H9 (cell line): ENCODE results near the gene IRF2. TPM values are rescaled to one million over a fixed set of nuclear protein-coding genes. Genes with fewer than 3 reads are reported as not detected.

Experiments
- DNase-seq: peaks from one replicate; pipeline ENCODE4 v3.0.0-alpha.2; 2017
- H2AFZ ChIP-seq: one replicate; pipeline ENCODE4 v1.6.1; 2013; ENCODE audit warnings: mild to moderate bottlenecking, low read length, control low read depth, moderate library complexity
- H2AK5ac ChIP-seq: 2 replicates; pipeline ENCODE4 v1.6.1; 2013; ENCODE audit warnings: low read length, control low read depth, mixed read lengths; ENCODE audit not compliant: insufficient read length
- H2BK120ac ChIP-seq: one replicate; pipeline ENCODE4 v1.6.1; 2013; ENCODE audit warnings: low read depth, mild to moderate bottlenecking, low read length, control low read depth, inconsistent platforms; ENCODE audit not compliant: poor library complexity, severe bottlenecking
- H2BK12ac ChIP-seq: 2 replicates; pipeline ENCODE4 v1.6.1; 2013; ENCODE audit warnings: low read length, control low read depth, mixed read lengths, low read depth; ENCODE audit not compliant: insufficient read length
- H2BK15ac ChIP-seq: 2 replicates; pipeline ENCODE4 v1.6.1; 2013; ENCODE audit warnings: low read depth, low read length, control low read depth
- H2BK20ac ChIP-seq: one replicate; pipeline ENCODE4 v1.6.1; 2013; ENCODE audit warnings: low read depth, mild to moderate bottlenecking, low read length, control low read depth, inconsistent platforms; ENCODE audit not compliant: poor library complexity, severe bottlenecking
- H2BK5ac ChIP-seq: 2 replicates; pipeline ENCODE4 v1.6.1; 2013; ENCODE audit warnings: low read length, control low read depth, mixed read lengths; ENCODE audit not compliant: insufficient read length
- H3K14ac ChIP-seq: 2 replicates; pipeline ENCODE4 v1.6.1; 2013; ENCODE audit warnings: low read length, control low read depth; ENCODE audit not compliant: insufficient read depth
- H3K18ac ChIP-seq: 2 replicates; pipeline ENCODE4 v1.6.1; 2013; ENCODE audit warnings: low read depth, mild to moderate bottlenecking, mixed read lengths, low read length, control low read depth; ENCODE audit not compliant: insufficient read length
- H3K23ac ChIP-seq: 2 replicates; pipeline ENCODE4 v1.6.1; 2013; ENCODE audit warnings: low read length, control low read depth, mixed read lengths, low read depth; ENCODE audit not compliant: insufficient read length
- H3K23me2 ChIP-seq: 2 replicates; pipeline ENCODE4 v1.6.1; 2013; ENCODE audit warnings: low read depth, mild to moderate bottlenecking, mixed read lengths, low read length, control low read depth; ENCODE audit not compliant: insufficient read length, poor library complexity, severe bottlenecking
- H3K27ac ChIP-seq: 2 replicates; pipeline ENCODE4 v1.5.1; 2013; ENCODE audit warnings: low read length, control low read depth, mixed read lengths, low read depth; ENCODE audit not compliant: insufficient read length
- H3K27me3 ChIP-seq: 2 replicates; pipeline ENCODE4 v1.6.1; 2013; ENCODE audit warnings: low read length, control low read depth, inconsistent platforms; ENCODE audit not compliant: insufficient read depth
- H3K4ac ChIP-seq: 2 replicates; pipeline ENCODE4 v1.6.1; 2013; ENCODE audit warnings: low read depth, mild to moderate bottlenecking, control low read depth, inconsistent platforms, low read length, moderate library complexity
- H3K4me1 ChIP-seq: 2 replicates; pipeline ENCODE4 v1.6.1; 2013; ENCODE audit warnings: low read length, control low read depth, inconsistent platforms; ENCODE audit not compliant: insufficient read depth
- H3K4me2 ChIP-seq: 2 replicates; pipeline ENCODE4 v1.6.1; 2013; ENCODE audit warnings: low read length, control low read depth, mixed read lengths; ENCODE audit not compliant: insufficient read length, insufficient read depth
- H3K56ac ChIP-seq: 2 replicates; pipeline ENCODE4 v1.6.1; 2013; ENCODE audit warnings: low read depth, mild to moderate bottlenecking, mixed read lengths, low read length, control low read depth; ENCODE audit not compliant: insufficient read length
- H3K79me1 ChIP-seq: 2 replicates; pipeline ENCODE4 v1.6.1; 2013; ENCODE audit warnings: low read depth, mild to moderate bottlenecking, moderate library complexity, low read length, control low read depth, inconsistent platforms; ENCODE audit not compliant: insufficient read depth, poor library complexity, severe bottlenecking
- H3K79me2 ChIP-seq: 2 replicates; pipeline ENCODE4 v1.6.1; 2013; ENCODE audit warnings: low read length, control low read depth, inconsistent platforms; ENCODE audit not compliant: insufficient read depth
- H3K9ac ChIP-seq: 2 replicates; pipeline ENCODE4 v1.6.1; 2013; ENCODE audit warnings: low read length, control low read depth, mixed read lengths; ENCODE audit not compliant: insufficient read length; ENCODE audit errors: extremely low read depth
- H3K9me3 ChIP-seq: one replicate; pipeline ENCODE4 v1.6.1; 2013; ENCODE audit warnings: low read depth, low read length, inconsistent platforms; ENCODE audit not compliant: control insufficient read depth
- H3T11ph ChIP-seq: one replicate; pipeline ENCODE4 v1.6.1; 2013; ENCODE audit warnings: mild to moderate bottlenecking, low read length, control low read depth, inconsistent platforms
- H4K20me1 ChIP-seq: one replicate; pipeline ENCODE4 v1.6.1; 2013; ENCODE audit not compliant: control insufficient read depth, insufficient read length, insufficient read depth
- H4K5ac ChIP-seq: 2 replicates; pipeline ENCODE4 v1.6.1; 2013; ENCODE audit warnings: low read depth, mild to moderate bottlenecking, mixed read lengths, low read length, control low read depth; ENCODE audit not compliant: insufficient read length
- H4K8ac ChIP-seq: replicated peaks from 2 replicates; pipeline ENCODE4 v1.6.1; 2013; ENCODE audit warnings: low read length, control low read depth, mixed read lengths, low read depth; ENCODE audit not compliant: insufficient read length
- H4K91ac ChIP-seq: 2 replicates; pipeline ENCODE4 v1.6.1; 2013; ENCODE audit warnings: low read depth, mild to moderate bottlenecking, moderate library complexity, mixed read lengths, low read length, control low read depth; ENCODE audit not compliant: insufficient read length
- H3K27ac Mint-ChIP-seq, 3 experiments: 2 replicates in 2 of 3; 3 replicates in 1 of 3; pipeline ENCODE4 v1.8.0; 2020 to 2021; ENCODE audit warnings: mixed read lengths in 3 of 3, mild to moderate bottlenecking in 1 of 3, moderate library complexity in 1 of 3
- H3K27me3 Mint-ChIP-seq: 2 replicates; pipeline ENCODE4 v1.8.0; 2021; ENCODE audit warnings: low read depth, mild to moderate bottlenecking, moderate library complexity, mixed read lengths
- H3K36me3 Mint-ChIP-seq, 3 experiments: 2 replicates in 2 of 3; 3 replicates in 1 of 3; pipeline ENCODE4 v1.8.0; 2020 to 2021; ENCODE audit warnings: low read depth in 3 of 3, mixed read lengths in 3 of 3; ENCODE audit not compliant: insufficient read depth in 1 of 3
- H3K4me1 Mint-ChIP-seq, 2 experiments: 2 replicates each; pipeline ENCODE4 v1.8.0; 2020; ENCODE audit warnings: mixed read lengths in 2 of 2
- H3K4me3 Mint-ChIP-seq, 2 experiments: 2 replicates in 1 of 2; 3 replicates in 1 of 2; pipeline ENCODE4 v1.8.0; 2020 to 2021; ENCODE audit warnings: mild to moderate bottlenecking in 2 of 2, mixed read lengths in 2 of 2, moderate library complexity in 1 of 2
- H3K9me3 Mint-ChIP-seq, 2 experiments: 2 replicates in 1 of 2; 3 replicates in 1 of 2; pipeline ENCODE4 v1.8.0; 2020; ENCODE audit warnings: mild to moderate bottlenecking in 2 of 2, mixed read lengths in 2 of 2, moderate library complexity in 1 of 2
- WGBS: extraction: QIAGEN DNeasy Blood & Tissue Kit; methylation state at CpG from one replicate; pipeline ENCODE4 v1.1.7; 2013; ENCODE audit warnings: missing lambda C conversion rate, low lambda C conversion rate, mixed read lengths; ENCODE audit not compliant: insufficient read length; ENCODE audit errors: extremely low coverage; 5-methylcytosine and 5-hydroxymethylcytosine counted together
- total RNA-seq: library from RNA; stranded (reverse); gene quantifications from 2 replicates; pipeline ENCODE4 v1.2.1, GENCODE V29; 2021
- TF ChIP-seq, protein P1 (sequence below): fragments of 200-600 bp; sonication (generic); conservative IDR thresholded peaks from 3 replicates; pipeline ENCODE4 v1.8.0; 2021; ENCODE audit warnings: antibody characterized with exemption, mild to moderate bottlenecking

IRF2 gene
- total RNA-seq, 1 experiment from 2014 or later: 13.5 TPM

GRCh38 chr4:184506527-184507121 is 32.3 kb upstream of the IRF2 start:
- no peak overlapping the region for H3K4ac ChIP-seq
- Mint-ChIP-seq H3K27ac (no peak overlapping the region), H3K4me1 (peaks cover 3 to 4% of the 10 kb centered on the region in 2 experiments; a peak in 3 of 4 replicates), H3K9me3 (peaks cover 0 to 6% of the 10 kb centered on the region in 2 experiments; a peak in 4 of 5 replicates), H3K4me3 (no peak overlapping the region), H3K27me3 (no peaks in the 10 kb centered on the region; the same call in 1 of the 2 replicates), H3K36me3 (peaks cover 0 to 6% (median 0%) of the 10 kb centered on the region in 3 experiments; a peak in 2 of 7 replicates)
- no peaks in the 10 kb centered on the region for H3K79me2 ChIP-seq
- no peak overlapping the region for H4K8ac ChIP-seq
- no peaks in the 10 kb centered on the region for H3K4me1 ChIP-seq
- no CpG with 5 or more reads among the region's 7 CpGs for WGBS
- H4K91ac ChIP-seq: no peak overlapping the region
- H2BK15ac ChIP-seq: no peak overlapping the region
- no peak overlapping the region for H3T11ph ChIP-seq
- no peaks in the 10 kb centered on the region for H4K20me1 ChIP-seq
- no peak overlapping the region for H4K5ac ChIP-seq
- H3K23me2 ChIP-seq: no peaks in the 10 kb centered on the region
- H2BK5ac ChIP-seq: no peak overlapping the region
- H3K27me3 ChIP-seq: no peaks in the 10 kb centered on the region
- H2BK120ac ChIP-seq: no peak overlapping the region
- H3K18ac ChIP-seq: no peak overlapping the region
- H3K23ac ChIP-seq: no peak overlapping the region
- TF ChIP-seq, protein P1, sequence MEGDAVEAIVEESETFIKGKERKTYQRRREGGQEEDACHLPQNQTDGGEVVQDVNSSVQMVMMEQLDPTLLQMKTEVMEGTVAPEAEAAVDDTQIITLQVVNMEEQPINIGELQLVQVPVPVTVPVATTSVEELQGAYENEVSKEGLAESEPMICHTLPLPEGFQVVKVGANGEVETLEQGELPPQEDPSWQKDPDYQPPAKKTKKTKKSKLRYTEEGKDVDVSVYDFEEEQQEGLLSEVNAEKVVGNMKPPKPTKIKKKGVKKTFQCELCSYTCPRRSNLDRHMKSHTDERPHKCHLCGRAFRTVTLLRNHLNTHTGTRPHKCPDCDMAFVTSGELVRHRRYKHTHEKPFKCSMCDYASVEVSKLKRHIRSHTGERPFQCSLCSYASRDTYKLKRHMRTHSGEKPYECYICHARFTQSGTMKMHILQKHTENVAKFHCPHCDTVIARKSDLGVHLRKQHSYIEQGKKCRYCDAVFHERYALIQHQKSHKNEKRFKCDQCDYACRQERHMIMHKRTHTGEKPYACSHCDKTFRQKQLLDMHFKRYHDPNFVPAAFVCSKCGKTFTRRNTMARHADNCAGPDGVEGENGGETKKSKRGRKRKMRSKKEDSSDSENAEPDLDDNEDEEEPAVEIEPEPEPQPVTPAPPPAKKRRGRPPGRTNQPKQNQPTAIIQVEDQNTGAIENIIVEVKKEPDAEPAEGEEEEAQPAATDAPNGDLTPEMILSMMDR: peak; percentile 48
- H2AFZ ChIP-seq: no peak overlapping the region
- H2BK12ac ChIP-seq: no peak overlapping the region
- no peaks in the 10 kb centered on the region for H3K79me1 ChIP-seq
- H3K9me3 ChIP-seq: no peaks in the 10 kb centered on the region
- H3K27ac ChIP-seq: no peak overlapping the region
- H3K4me2 ChIP-seq: no peak overlapping the region
- no peak overlapping the region for H2AK5ac ChIP-seq
- H3K9ac ChIP-seq: no peak overlapping the region
- DNase-seq: peak; percentile 34
- H3K56ac ChIP-seq: no peak overlapping the region
- H2BK20ac ChIP-seq: no peak overlapping the region
- no peak overlapping the region for H3K14ac ChIP-seq
